NCI-H774 (cell line): ENCODE data around the gene SLC35E2B.
"Not testable (repeated sequence)": the region's sequence is repeated elsewhere in the genome, so short reads cannot be mapped to it uniquely, and the experiment has no call there.

ENCODE experiments used
- DNase-seq: peaks from one replicate; lab custom pipeline; 2025; lab: John Stamatoyannopoulos, UW

The SLC35E2B gene

DNA sequence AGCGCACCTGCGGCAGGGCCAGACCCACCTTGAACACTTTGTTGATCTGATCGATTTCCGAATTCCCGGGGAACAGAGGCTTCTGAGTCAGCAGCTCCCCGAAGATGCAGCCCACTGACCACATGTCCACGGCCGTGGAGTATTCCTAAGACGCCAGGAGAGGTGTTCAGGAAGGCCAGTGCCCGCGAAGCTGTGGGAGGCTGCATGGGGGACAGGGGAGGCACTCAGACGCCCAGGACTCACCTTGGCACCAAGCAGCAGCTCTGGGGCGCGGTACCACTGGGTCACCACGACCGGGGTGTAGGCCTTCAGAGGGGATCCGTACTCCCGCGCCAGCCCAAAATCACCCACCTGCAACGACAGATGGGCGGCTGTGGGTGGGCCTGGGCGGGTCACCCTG, 11.2 kb upstream of the SLC35E2B start:
- no peak for DNase-seq

- not testable (repeated sequence) for DNase-seq
These were observed 9.9 kb upstream of the SLC35E2B start for GRCh38 chr1:1702506-1702905.

DNA sequence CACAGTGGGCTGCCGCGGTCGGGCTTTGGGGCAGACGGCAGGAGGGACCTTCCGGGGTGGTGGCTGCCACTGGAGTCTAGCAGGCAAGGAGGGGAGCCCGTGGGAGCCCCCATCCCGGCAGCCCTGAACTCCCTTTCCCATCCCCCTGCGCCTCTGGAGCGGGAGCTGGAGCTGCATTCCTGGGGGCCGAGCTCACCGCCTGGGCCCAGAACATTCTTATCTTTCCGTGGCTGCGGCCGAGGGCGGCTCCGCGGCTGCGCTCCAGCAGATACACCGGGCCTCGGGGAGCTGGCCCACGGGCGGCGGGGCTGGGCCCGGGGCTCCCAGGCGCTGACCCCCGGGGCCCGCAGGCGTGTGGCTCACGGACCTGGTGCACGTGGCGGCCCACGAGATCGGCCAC, 8.0 kb upstream of the SLC35E2B start:
- not testable (repeated sequence) for DNase-seq

GRCh38 chr1:1700067-1700466, 7.5 kb upstream of the SLC35E2B start:
- not testable (repeated sequence) for DNase-seq

- DNase-seq = not testable (repeated sequence)
These were observed 6.5 kb upstream of the SLC35E2B start for GRCh38 chr1:1699061-1699460.

DNA sequence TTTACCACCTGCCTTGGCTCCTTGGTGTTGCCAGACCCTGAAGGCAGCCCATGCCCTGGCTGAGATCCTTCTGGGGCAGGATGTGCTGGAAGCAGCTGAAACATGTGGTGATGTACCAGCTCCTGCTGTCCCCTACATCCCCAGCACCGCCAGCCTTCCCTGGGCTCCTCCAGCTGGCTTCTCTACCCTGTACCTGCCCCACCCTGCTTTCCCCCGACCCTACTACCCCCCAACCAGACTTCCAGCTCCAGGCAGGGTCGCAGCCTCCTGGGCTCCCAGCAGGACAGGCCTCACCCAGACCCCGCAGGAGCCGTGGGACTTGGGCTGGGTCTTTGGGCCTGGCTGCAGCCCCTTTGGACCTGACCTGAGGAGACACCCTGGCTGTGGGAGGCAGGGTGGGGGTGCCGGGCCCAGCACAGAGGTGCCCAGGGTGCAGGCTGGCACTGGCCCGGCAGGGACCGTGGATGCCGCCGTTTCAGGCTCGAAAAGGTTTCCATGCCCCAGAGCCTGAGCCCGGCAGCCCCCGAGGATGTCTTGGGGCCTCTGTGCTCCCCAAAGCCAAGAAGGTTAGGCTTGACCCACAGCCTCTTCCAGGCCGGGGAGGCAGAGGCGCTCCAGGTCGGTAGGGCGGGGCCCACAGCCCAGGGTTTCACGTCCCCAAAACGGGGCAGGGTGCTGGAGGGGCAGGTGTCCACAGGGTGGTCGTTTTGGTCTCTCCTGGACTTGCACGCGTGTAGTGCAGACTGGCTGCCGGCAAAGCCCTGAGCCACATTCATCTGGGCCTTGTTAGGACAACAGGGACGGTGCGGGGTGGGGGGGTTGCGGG, 5.0 kb upstream of the SLC35E2B start:
- not testable (repeated sequence) for DNase-seq

- not testable (repeated sequence) for DNase-seq
These were observed 4.1 kb upstream of the SLC35E2B start for GRCh38 chr1:1696431-1697357.

GRCh38 chr1:1692324-1692713, 276 bp downstream of the SLC35E2B start:
- peak; percentile 52 for DNase-seq

DNA sequence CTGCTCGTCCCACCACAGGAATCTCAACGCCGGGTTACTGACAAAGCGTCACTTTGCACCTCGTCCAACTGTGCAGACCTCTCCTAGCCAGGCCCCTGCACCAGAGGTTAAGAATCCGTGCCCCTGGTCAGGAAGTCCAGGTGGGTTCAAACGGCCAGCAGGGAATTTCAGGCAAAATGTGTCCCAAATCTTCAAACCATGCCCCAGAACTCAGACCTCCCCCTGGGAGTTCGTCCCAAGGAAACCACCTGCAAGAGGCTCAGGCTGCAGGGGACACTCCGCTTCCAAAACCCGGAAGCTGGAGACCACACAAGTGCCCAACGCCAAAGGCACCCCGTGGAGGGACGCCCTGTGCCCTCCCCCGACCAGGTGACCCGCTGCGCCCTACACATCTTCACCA, 1.2 kb downstream of the SLC35E2B start:
- DNase-seq = not testable (repeated sequence)

- not testable (repeated sequence) for DNase-seq
These were observed 3.1 kb downstream of the SLC35E2B start for GRCh38 chr1:1689526-1689925.

DNA sequence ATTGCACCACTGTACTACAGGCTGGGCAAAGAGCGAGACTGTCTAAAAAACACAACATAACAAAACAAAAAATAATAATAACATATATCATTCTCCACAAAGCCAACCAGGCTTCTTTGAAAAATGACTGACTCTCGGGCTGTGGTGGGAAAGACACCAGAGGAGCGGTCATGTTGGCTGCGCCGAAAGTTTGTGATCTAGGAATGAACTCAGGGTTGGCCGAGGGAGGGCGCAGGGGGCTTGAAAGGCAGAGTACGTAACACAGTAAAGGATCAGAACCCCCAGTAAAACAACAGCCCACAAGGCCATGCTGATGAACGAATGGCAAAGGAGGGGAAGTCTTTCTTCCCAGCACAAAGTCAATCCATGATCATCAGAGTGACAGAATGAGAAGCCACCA, 4.7 kb downstream of the SLC35E2B start:
- DNase-seq = no peak

GRCh38 chr1:1684031-1684681, 8.4 kb downstream of the SLC35E2B start:
- no peak for DNase-seq

DNA sequence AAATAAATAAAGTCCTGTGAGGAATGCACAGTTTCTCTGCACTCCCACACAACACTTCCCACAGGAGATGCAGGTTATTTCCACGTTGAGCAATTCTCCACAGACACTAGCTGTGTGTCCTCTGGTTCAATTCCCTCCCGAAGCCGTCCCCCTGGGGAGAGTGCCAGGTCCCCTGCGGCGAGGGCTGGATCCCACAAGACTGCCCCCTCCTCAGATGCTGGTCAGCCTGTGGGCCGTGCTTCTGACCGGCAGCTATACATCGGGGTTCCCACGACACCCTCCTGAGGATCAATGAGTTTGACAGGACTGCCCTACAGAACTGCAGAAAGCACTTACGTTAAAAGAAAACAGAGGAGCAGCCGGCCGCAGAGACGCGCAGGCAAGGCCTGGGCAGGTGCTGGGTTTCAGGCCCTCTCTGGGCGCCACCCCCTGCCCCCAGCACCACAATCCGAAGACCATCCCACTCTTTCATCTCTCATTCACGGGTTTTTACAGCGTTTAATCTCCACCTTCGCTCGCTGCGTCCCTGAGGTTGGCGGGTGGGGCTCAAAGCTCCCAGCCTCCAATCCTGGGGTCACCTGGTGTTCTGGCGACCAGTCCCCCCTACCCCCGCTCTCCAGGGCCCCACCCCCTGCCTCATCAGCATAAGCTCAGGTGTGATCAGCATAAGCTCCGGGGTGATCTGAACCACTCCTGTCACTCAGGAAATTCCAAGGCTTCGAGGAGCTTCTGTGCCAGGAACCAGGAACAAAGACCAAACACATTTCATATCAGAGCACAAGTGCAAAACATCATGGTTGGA, 9.3 kb downstream of the SLC35E2B start:
- no peak for DNase-seq

GRCh38 chr1:1680912-1681273, 11.7 kb downstream of the SLC35E2B start:
- no peak for DNase-seq

- DNase-seq = no peak
These were observed 12.3 kb downstream of the SLC35E2B start for GRCh38 chr1:1680031-1680911.

DNA sequence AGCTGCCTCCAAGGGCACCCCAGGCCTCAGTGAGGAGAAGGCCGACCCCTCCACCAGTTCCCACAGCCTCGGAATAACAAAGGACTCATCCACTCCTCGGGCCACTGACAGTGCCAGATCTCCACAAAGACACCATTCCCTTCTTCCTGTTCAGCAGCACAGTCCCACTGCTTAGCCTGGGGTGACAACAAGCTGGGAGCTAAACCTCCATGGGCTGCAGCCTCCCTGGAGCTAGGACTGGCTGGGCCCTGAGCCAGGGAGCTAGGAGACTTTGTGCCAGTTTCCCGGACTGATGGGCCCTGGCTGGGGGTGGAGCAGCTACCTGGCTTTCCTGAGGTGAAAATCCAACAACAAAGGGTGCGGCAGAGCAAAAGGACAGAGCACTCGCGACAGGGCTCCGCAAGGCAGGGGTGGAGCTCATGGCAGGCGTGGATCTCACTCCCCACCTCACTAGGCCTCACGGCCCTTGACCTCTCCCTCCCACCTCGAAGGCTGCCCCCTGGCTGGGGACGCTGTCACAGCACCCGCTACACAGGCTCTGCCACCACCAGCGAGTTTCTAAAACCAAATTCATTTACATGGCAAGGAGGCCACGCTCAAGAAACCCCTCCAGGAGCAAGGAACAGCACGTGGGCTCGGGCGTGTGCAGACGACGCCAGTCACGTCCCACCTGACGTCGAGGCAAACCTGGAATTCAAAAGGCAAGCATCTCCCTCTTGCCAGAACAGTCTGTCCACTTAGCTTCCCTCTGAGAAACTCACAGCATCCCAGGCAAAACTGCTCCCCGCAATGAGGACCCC, 13.8 kb downstream of the SLC35E2B start:
- no peak for DNase-seq

- DNase-seq = no peak
These were observed 14.6 kb downstream of the SLC35E2B start for GRCh38 chr1:1677718-1678580.

DNA sequence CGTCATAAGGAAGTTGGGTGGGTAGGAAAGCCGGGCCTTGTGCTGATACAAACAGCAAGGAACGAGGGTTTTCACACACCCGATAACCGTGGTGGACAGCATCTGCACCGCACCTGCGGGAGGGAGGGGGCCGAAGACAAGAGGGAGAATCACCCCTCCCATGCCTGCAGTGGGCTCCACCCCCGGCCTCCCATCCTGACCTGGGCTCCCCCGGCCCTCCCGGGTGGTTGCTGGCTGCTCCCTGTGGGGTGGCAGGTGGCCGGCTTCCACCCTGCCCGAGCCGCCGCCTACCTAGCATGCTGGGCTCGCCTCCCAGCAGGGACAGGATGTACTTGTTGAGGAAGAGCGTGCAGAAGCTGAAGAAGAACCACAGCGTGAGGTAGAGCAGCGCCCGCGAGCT, 16.5 kb downstream of the SLC35E2B start:
- DNase-seq = not testable (repeated sequence)

- DNase-seq = not testable (repeated sequence)
These were observed 17.4 kb downstream of the SLC35E2B start for GRCh38 chr1:1675218-1675617.
